Stimulated activated CD8-positive, alpha-beta memory T cell treated with anti-CD3 and anti-CD28 coated beads, Interleukin-15, amount 100 ng/mL, for 4 hours (primary cell): Measurements from ENCODE around the gene TNIP3.

Source experiments
- DNase-seq, 2 donors: peaks; one replicate each; pipeline ENCODE4 v3.0.0-alpha.2; 2020; ENCODE audit warnings: low read depth in 2 of 2

The TNIP3 gene

GRCh38 chr4:121139533-121140222 is 24.4 kb downstream of the TNIP3 start:
- DNase-seq = no peak

GRCh38 chr4:121138039-121138825 is 25.9 kb downstream of the TNIP3 start:
- DNase-seq = peak in 1 of 2 donors; percentile 18

- DNase-seq = no peak
Measured at GRCh38 chr4:121130326-121130660, 33.8 kb downstream of the TNIP3 start.

GRCh38 chr4:121129606-121130325 is 34.4 kb downstream of the TNIP3 start:
- DNase-seq = no peak

- DNase-seq = no peak
Measured at GRCh38 chr4:121127100-121127499, 37.0 kb downstream of the TNIP3 start.

GRCh38 chr4:121126449-121127006 is 37.6 kb downstream of the TNIP3 start:
- DNase-seq = no peak

GRCh38 chr4:121125498-121125885 is 38.6 kb downstream of the TNIP3 start:
- no peak for DNase-seq

- DNase-seq = no peak
Measured at GRCh38 chr4:121122661-121123060, 41.5 kb downstream of the TNIP3 start.

GRCh38 chr4:121119715-121120114 is 44.4 kb downstream of the TNIP3 start:
- DNase-seq = no peak

GRCh38 chr4:121118344-121118743 is 45.8 kb downstream of the TNIP3 start:
- DNase-seq = no peak

- DNase-seq = no peak
Measured at GRCh38 chr4:121114756-121115155, 49.4 kb downstream of the TNIP3 start.

GRCh38 chr4:121112530-121112929 is 51.6 kb downstream of the TNIP3 start:
- DNase-seq = no peak

GRCh38 chr4:121108557-121108956 is 55.6 kb downstream of the TNIP3 start:
- no peak for DNase-seq

GRCh38 chr4:121107507-121107906 is 56.6 kb downstream of the TNIP3 start:
- no peak for DNase-seq

GRCh38 chr4:121100093-121100775 is 63.9 kb downstream of the TNIP3 start:
- DNase-seq = no peak

- DNase-seq = no peak
Measured at GRCh38 chr4:121098266-121098665, 65.9 kb downstream of the TNIP3 start.

GRCh38 chr4:121096629-121097028 is 67.5 kb downstream of the TNIP3 start:
- no peak for DNase-seq

GRCh38 chr4:121096191-121096590 is 67.9 kb downstream of the TNIP3 start:
- DNase-seq = no peak

- no peak for DNase-seq
Measured at GRCh38 chr4:121094297-121094966, 69.7 kb downstream of the TNIP3 start.

- DNase-seq = no peak
Measured at GRCh38 chr4:121093261-121093660, 70.9 kb downstream of the TNIP3 start.

- DNase-seq = no peak
Measured at GRCh38 chr4:121091941-121092340, 72.2 kb downstream of the TNIP3 start.
